ENCODE measurements around the gene ZNHIT1. TPM values are rescaled to one million over a fixed set of nuclear protein-coding genes. Genes with fewer than 3 reads are reported as not detected.

ZNHIT1 gene
- total and polyA plus RNA-seq, 2 donors (not counting 3 experiments of a cell fraction or from before 2014, with no cell fraction given), result 74.1 to 89.9 TPM

DNA sequence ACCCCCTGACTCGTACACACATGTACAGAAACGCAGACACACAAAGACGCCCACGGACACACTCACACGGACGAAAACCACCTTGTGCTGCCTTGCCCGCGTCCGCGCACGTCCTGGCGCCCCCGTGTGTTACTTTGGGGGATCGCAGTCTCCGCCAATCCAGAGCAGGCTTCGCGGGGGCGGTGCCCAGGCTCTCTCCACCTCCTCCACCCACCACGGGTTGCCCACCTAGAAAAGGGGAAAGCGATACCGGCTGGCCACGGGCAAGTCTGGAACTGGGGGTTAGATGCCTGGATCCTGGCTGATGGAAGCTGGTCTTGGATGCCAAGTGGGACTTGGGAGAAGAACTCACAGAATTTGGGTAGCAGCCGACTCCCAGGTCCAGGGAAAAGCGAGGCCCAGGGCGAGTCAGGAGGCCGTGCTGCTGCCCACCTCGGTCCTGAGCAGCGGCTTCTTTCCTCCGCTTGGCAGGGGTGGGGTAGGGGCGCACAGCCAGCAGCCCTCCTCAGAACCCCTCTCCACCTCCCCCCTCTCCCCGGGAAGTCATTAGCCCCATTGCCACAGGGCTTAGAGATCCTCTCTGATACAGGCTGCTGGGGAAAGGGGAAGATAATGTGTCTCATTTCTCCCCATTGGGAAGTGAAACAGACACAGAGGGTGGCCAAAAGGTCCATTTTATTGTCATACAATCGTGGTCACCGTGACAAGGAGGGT is 48.0 kb upstream of the ZNHIT1 start:
- TF ChIP-seq POLR2AphosphoS5 (IDR thresholded peaks at IDR 0.05; ENCODE audit: insufficient read depth, low read depth, low read length), result no peak
- TF ChIP-seq, protein P1, sequence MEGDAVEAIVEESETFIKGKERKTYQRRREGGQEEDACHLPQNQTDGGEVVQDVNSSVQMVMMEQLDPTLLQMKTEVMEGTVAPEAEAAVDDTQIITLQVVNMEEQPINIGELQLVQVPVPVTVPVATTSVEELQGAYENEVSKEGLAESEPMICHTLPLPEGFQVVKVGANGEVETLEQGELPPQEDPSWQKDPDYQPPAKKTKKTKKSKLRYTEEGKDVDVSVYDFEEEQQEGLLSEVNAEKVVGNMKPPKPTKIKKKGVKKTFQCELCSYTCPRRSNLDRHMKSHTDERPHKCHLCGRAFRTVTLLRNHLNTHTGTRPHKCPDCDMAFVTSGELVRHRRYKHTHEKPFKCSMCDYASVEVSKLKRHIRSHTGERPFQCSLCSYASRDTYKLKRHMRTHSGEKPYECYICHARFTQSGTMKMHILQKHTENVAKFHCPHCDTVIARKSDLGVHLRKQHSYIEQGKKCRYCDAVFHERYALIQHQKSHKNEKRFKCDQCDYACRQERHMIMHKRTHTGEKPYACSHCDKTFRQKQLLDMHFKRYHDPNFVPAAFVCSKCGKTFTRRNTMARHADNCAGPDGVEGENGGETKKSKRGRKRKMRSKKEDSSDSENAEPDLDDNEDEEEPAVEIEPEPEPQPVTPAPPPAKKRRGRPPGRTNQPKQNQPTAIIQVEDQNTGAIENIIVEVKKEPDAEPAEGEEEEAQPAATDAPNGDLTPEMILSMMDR (IDR thresholded peaks at IDR 0.05; ENCODE audit: extremely low read depth in 1 of 2, insufficient read depth in 1 of 2, low read depth in 1 of 2, low read length in 2 of 2), result peak; percentile 90 to 98
- DNase-seq (ENCODE audit: low read depth, low spot score) (peak; percentile 71), FAIRE-seq (peak; percentile 83)
- Histone ChIP-seq H3K36me3 (ENCODE audit: control insufficient read depth in 2 of 2, extremely low read depth in 1 of 2, insufficient read depth in 2 of 2, low read length in 2 of 2) (no peaks in the 10 kb centered on the region), H3K79me2 (ENCODE audit: control insufficient read depth, insufficient read depth, low read length) (no peaks in the 10 kb centered on the region), H3K9ac (replicated peaks; ENCODE audit: extremely low read depth, insufficient read depth, low read length) (no peak overlapping the region), H3K4me2 (ENCODE audit: insufficient read depth, low read length) (no peak overlapping the region), H4K20me1 (replicated peaks; ENCODE audit: control insufficient read depth, extremely low read depth, insufficient read depth, low read length) (no peaks in the 10 kb centered on the region), H3K9me1 (replicated peaks; ENCODE audit: control insufficient read depth, extremely low read depth, insufficient read depth, low read length) (no peaks in the 10 kb centered on the region), H2AFZ (ENCODE audit: low read depth, low read length) (no peak overlapping the region), H3K27ac (ENCODE audit: insufficient read depth, low read depth, low read length) (no peak overlapping the region), H3K4me3 (replicated peaks in 1 of 3; ENCODE audit: insufficient read depth in 1 of 3, low read depth in 1 of 3, low read length in 3 of 3) (no peak overlapping the region), H3K9me3 (replicated peaks; ENCODE audit: control insufficient read depth, insufficient read depth, low read length) (no peaks in the 10 kb centered on the region), H3K4me1 (ENCODE audit: control insufficient read depth, extremely low read depth, insufficient read depth, low read length) (peaks cover 3% of the 10 kb centered on the region), H3K27me3 (ENCODE audit: control insufficient read depth in 2 of 2, insufficient read depth in 2 of 2, low read length in 2 of 2) (peaks cover 83 to 85% of the 10 kb centered on the region in 2 experiments)
- BruUV-seq (replicated peaks), result no TSS peak
- POLR2A ChIA-PET, result no interaction called here
- CTCF ChIA-PET, result interaction anchor here (0.8 to 3.1 kb wide), 10 partner anchors 11 to 113 kb away, joined by 3 to 49 read pairs (median 5); partner anchors contain the start of genes PLOD3 and ZNHIT1
- dilution Hi-C loops (cut with MboI; ENCODE audit: extremely low pct_ligation_motif_present, low sequenced_read_pairs), result no loop called here
- intact Hi-C loops (cut with micrococcal nuclease), result loop anchor here (1.0 to 10.0 kb wide), 5 partner anchors 22 to 565 kb away; partner anchors contain the start of gene ACHE
